Glutamatergic neuron (in vitro differentiated cells): ENCODE measurements around the gene ARHGAP25. TPM values are rescaled to one million over a fixed set of nuclear protein-coding genes. Genes with fewer than 3 reads are reported as not detected.

Experiments
- DNase-seq: peaks from one replicate; pipeline ENCODE4 v3.0.0; 2022
- H3K27ac Mint-ChIP-seq: one replicate; pipeline ENCODE4 v1.8.0; 2020; ENCODE audit warnings: mild to moderate bottlenecking, mixed read lengths, inconsistent platforms; ENCODE audit not compliant: unreplicated experiment
- H3K27me3 Mint-ChIP-seq: one replicate; pipeline ENCODE4 v1.8.0; 2020; ENCODE audit warnings: mild to moderate bottlenecking, moderate library complexity, mixed read lengths, inconsistent platforms; ENCODE audit not compliant: unreplicated experiment
- H3K36me3 Mint-ChIP-seq: one replicate; pipeline ENCODE4 v1.8.0; 2020; ENCODE audit warnings: mild to moderate bottlenecking, mixed read lengths, inconsistent platforms; ENCODE audit not compliant: unreplicated experiment
- H3K4me1 Mint-ChIP-seq: one replicate; pipeline ENCODE4 v1.8.0; 2020; ENCODE audit warnings: mild to moderate bottlenecking, low read depth, mixed read lengths, inconsistent platforms; ENCODE audit not compliant: unreplicated experiment
- H3K4me3 Mint-ChIP-seq: one replicate; pipeline ENCODE4 v1.8.0; 2020; ENCODE audit warnings: mild to moderate bottlenecking, mixed read lengths, inconsistent platforms; ENCODE audit not compliant: unreplicated experiment
- H3K9me3 Mint-ChIP-seq: one replicate; pipeline ENCODE4 v1.8.0; 2020; ENCODE audit warnings: mild to moderate bottlenecking, moderate library complexity, mixed read lengths, inconsistent platforms; ENCODE audit not compliant: unreplicated experiment
- CTCF ChIP-seq: fragments of 200-600 bp; sonication (generic); IDR thresholded peaks from one replicate; pipeline ENCODE4 v1.5.0; 2021; ENCODE audit not compliant: partially characterized antibody, unreplicated experiment
- total RNA-seq: library from RNA; stranded (reverse); fragmentation: NEBNext Ultra II Directional; extraction: Animal tissue kit (Norgen Biotek cat#: 25700); gene quantifications from one replicate; pipeline ENCODE4 v1.2.1, GENCODE V29; 2021; ENCODE audit not compliant: unreplicated experiment

ARHGAP25 gene
- total RNA-seq, 1 donor from 2014 or later = 1.4 TPM

GRCh38 chr2:68871159-68871764 is 136.7 kb downstream of the ARHGAP25 start, which contains the start of gene BMP10:
TSS of gene BMP10 (minus strand) at chr2:68871397. CDS start at chr2:68871358, 39 bp downstream.
- Mint-ChIP-seq H3K4me3 (no peak within 1 kb of the TSS), H3K36me3 (no peaks in the 10 kb centered on the region), H3K9me3 (no peaks in the 10 kb centered on the region), H3K4me1 (peaks cover 4% of the 10 kb centered on the region), H3K27me3 (no peaks in the 10 kb centered on the region), H3K27ac (no peak within 1 kb of the TSS)
- no peak for TF ChIP-seq CTCF
- no peak for DNase-seq

Other genes starting within 250 kb of the ARHGAP25 start
- gene PROKR1, start 91.2 kb upstream of the ARHGAP25 start, total RNA-seq = 0.83 TPM
- gene BMP10, start 136.6 kb downstream of the ARHGAP25 start, total RNA-seq = not detected
- not detected for gene GKN2, start 218.1 kb downstream of the ARHGAP25 start, total RNA-seq
- gene GKN1, start 239.8 kb downstream of the ARHGAP25 start, total RNA-seq = not detected